HCEC 1CT (cell line): ENCODE results near the gene SKA3.

ENCODE experiments used
- DNase-seq: peaks from one replicate; pipeline ENCODE4 v3.0.0-alpha.2; 2017

The SKA3 gene

GRCh38 chr13:21111546-21111945, 64.8 kb downstream of the SKA3 start:
- DNase-seq, result no peak

GRCh38 chr13:21109168-21109567, 67.2 kb downstream of the SKA3 start:
- no peak for DNase-seq

- peak; percentile 63 for DNase-seq
These were observed 70.3 kb downstream of the SKA3 start for GRCh38 chr13:21106089-21106488.

GRCh38 chr13:21104199-21105019, 71.9 kb downstream of the SKA3 start:
- no peak for DNase-seq
